Erythroblast (primary cell): ENCODE data around the gene FSCB.
"Not testable (repeated sequence)": the region's sequence is repeated elsewhere in the genome, so short reads cannot be mapped to it uniquely, and the experiment has no call there.

Experiments
- DNase-seq, 2 experiments: peaks; one replicate each; lab custom pipeline; 2025; lab: John Stamatoyannopoulos, UW
- GATA1 ChIP-seq: IDR thresholded peaks from 2 replicates; pipeline ENCODE4 v1.6.1; 2011; ENCODE audit warnings: low read depth, mild to moderate bottlenecking, control low read depth, low read length, moderate library complexity
- POLR2A ChIP-seq: IDR thresholded peaks from 2 replicates; pipeline ENCODE4 v1.6.1; 2011; ENCODE audit warnings: mild to moderate bottlenecking, low read length

The FSCB gene

GRCh38 chr14:44507183-44507582, at the start of gene FSCB:
FSCB (minus strand) TSS chr14:44507283; CDS start chr14:44506987, 296 bp downstream.
- no peak for TF ChIP-seq POLR2A
- no peak for TF ChIP-seq GATA1
- DNase-seq = no peak

GRCh38 chr14:44531658-44532057, 24.6 kb upstream of the FSCB start:
- no peak for DNase-seq
- no peak for TF ChIP-seq GATA1
- no peak for TF ChIP-seq POLR2A

- TF ChIP-seq GATA1 = no peak
- no peak for TF ChIP-seq POLR2A
Observed at GRCh38 chr14:44530475-44530874, 23.4 kb upstream of the FSCB start.

GRCh38 chr14:44529026-44529425, 21.9 kb upstream of the FSCB start:
- TF ChIP-seq POLR2A (no peak), GATA1 (no peak)
- DNase-seq = no peak

More at GRCh38 chr14:44530475-44530874, 23.4 kb upstream of the FSCB start:
- no peak for DNase-seq

GRCh38 chr14:44528180-44528579, 21.1 kb upstream of the FSCB start:
- DNase-seq = no peak
- TF ChIP-seq GATA1 = no peak
- TF ChIP-seq POLR2A = no peak

- DNase-seq = no peak
- TF ChIP-seq POLR2A (no peak), GATA1 (no peak)
Observed at GRCh38 chr14:44525237-44525636, 18.2 kb upstream of the FSCB start.

- DNase-seq = not testable (repeated sequence)
Observed at GRCh38 chr14:44515668-44516067, 8.6 kb upstream of the FSCB start.

GRCh38 chr14:44508834-44509233, 1.8 kb upstream of the FSCB start:
- TF ChIP-seq GATA1 (no peak), POLR2A (no peak)
- DNase-seq = no peak

- DNase-seq = peak in 1 of 2 experiments; percentile 0
- TF ChIP-seq POLR2A = no peak
- no peak for TF ChIP-seq GATA1
Observed at GRCh38 chr14:44505588-44505987, 1.5 kb downstream of the FSCB start.

- DNase-seq = no peak
- TF ChIP-seq GATA1 (no peak), POLR2A (no peak)
Observed at GRCh38 chr14:44497148-44497547, 9.9 kb downstream of the FSCB start.

- DNase-seq = no peak
Observed at GRCh38 chr14:44494137-44494536, 12.9 kb downstream of the FSCB start.

GRCh38 chr14:44490966-44491365, 16.1 kb downstream of the FSCB start:
- TF ChIP-seq GATA1 = no peak
- no peak for TF ChIP-seq POLR2A
- no peak for DNase-seq

More at GRCh38 chr14:44494137-44494536, 12.9 kb downstream of the FSCB start:
- TF ChIP-seq POLR2A (no peak), GATA1 (no peak)

- TF ChIP-seq GATA1 (no peak), POLR2A (no peak)
- no peak for DNase-seq
Observed at GRCh38 chr14:44477953-44478352, 29.1 kb downstream of the FSCB start.

GRCh38 chr14:44468771-44469170, 38.3 kb downstream of the FSCB start:
- DNase-seq = no peak
- no peak for TF ChIP-seq GATA1
- no peak for TF ChIP-seq POLR2A

GRCh38 chr14:44463356-44464004, 43.6 kb downstream of the FSCB start:
- no peak for DNase-seq
- TF ChIP-seq GATA1 (no peak), POLR2A (no peak)

- DNase-seq = no peak
- TF ChIP-seq GATA1 = no peak
Observed at GRCh38 chr14:44462381-44462780, 44.7 kb downstream of the FSCB start.
